Endothelial cell of hepatic sinusoid (primary cell): ENCODE measurements around the gene KRT4.

Experiments
- in situ Hi-C: cut with HindIII; loops from 2 replicates; pipeline ENCODE4 v1.10.0; 2017; ENCODE audit warnings: low sequenced_read_pairs

Gene KRT4

GRCh38 chr12:52837781-52838608, 24.1 kb upstream of the KRT4 start:
- in situ Hi-C loops, result no loop called here

GRCh38 chr12:52837413-52837741, 23.5 kb upstream of the KRT4 start:
- in situ Hi-C loops, result no loop called here

- in situ Hi-C loops, result no loop called here
Measured at GRCh38 chr12:52836491-52837412, 22.8 kb upstream of the KRT4 start.

DNA sequence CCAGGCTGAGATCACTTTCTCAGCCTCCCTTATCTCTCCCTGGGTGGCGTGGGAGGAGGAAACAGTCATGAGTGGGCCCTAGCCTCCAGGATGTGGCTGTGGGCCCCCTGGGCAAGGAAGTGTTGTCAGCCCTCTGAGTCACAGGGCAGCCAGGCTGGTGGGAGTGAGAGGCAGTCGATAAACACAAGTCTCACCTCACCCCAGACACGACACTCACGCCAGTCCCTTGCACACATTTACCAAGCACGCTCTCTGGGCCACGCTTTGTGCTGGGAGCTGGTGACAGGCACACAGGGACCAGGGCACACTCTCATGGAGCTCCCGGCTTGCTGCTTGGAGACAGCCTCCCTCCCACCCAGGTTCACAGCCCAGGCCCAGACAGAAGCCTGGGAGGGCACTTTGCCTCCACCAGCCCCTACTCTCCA, 22.1 kb upstream of the KRT4 start:
- in situ Hi-C loops, result no loop called here

GRCh38 chr12:52835271-52836041, 21.5 kb upstream of the KRT4 start:
- in situ Hi-C loops, result no loop called here

- in situ Hi-C loops, result no loop called here
Measured at GRCh38 chr12:52834727-52835001, 20.7 kb upstream of the KRT4 start.

DNA sequence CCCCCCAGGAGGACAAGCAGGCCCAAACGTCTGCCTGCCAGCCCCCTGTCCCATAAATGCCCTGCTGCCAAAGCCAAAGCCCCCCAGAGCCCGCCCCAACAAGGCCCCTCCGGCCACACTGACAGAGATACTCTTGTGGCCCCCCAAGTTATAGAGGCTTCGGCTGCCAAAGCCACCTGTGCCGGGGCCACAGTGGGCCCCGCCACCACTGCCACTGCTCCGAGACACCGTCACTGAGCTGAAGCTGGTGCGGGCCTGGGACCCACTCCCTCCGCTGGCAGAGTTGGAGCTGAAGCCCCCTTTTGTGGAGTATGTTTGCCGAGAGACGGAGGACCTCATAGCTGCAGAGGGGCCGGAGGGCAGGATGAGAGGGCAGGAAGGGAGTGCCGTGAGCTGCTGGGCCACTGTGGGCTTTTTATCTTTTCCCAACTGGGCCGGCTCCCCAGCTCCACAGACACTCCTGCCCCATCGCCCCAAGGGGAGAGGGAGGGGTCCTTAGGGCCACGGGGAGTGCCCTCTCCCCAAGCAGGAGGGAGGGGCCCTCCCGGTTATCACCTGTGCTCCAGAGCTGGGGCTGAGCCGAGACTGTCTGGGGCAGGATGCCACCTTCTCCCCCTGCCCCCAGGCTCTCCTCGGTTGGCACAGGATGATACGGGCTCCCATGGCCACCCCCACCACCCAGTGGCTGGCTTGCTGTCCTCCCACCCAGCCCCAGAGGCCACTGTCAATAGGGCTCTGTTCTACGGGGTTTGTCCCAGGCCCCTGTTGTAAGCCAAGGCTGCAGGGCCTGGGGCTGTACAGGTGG, 20.2 kb upstream of the KRT4 start, which contains the start of gene KRT79:
KRT79 (minus strand) TSS at position 390 of the 805 bp plus-strand sequence; CDS start at position 339, 51 bp downstream.
- in situ Hi-C loops, result no loop called here

GRCh38 chr12:52832985-52833905, 19.3 kb upstream of the KRT4 start:
- in situ Hi-C loops, result no loop called here

GRCh38 chr12:52832451-52832850, 18.5 kb upstream of the KRT4 start:
- in situ Hi-C loops, result no loop called here

GRCh38 chr12:52831251-52831650, 17.3 kb upstream of the KRT4 start:
- in situ Hi-C loops, result no loop called here

DNA sequence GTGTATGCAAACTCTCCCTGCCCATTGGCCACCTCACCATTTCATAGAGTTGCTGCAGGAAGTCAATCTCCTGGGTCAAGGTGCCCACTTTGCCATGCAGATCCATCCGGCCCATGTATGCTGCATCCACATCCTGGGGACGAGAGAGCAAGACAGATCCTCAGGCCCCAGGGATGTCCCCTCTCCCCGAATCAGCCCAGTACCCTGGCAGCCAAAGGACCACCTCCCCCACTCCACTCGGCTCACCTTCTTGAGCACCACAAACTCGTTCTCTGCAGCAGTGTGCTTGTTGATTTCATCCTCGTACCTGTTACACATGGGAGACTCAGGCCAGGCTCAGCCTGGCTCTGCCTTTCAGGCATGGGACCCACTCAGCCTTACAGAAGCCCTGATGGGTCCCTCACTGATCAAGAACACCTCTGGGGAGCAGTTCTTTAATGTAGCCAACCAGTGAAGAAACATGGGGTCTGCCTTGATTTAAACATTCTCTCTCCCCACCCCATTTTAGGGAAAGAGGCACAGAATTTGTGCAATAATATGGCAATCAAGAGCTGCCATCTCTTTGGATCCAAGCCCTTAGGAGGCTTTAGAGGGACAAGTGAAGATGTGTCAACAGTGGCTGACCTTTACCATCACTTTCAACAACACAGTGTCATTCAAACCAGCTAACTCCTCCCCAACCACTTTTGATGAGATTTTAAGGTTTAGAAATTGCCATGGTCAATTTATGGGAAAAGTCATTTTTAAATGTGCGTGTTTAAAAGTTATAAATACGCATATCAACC, 16.3 kb upstream of the KRT4 start:
- in situ Hi-C loops, result no loop called here

GRCh38 chr12:52828591-52829021, 14.7 kb upstream of the KRT4 start:
- in situ Hi-C loops, result no loop called here

GRCh38 chr12:52828156-52828555, 14.2 kb upstream of the KRT4 start:
- in situ Hi-C loops, result no loop called here

- in situ Hi-C loops, result no loop called here
Measured at GRCh38 chr12:52827499-52828090, 13.7 kb upstream of the KRT4 start.

- in situ Hi-C loops, result no loop called here
Measured at GRCh38 chr12:52826611-52827498, 12.9 kb upstream of the KRT4 start.

DNA sequence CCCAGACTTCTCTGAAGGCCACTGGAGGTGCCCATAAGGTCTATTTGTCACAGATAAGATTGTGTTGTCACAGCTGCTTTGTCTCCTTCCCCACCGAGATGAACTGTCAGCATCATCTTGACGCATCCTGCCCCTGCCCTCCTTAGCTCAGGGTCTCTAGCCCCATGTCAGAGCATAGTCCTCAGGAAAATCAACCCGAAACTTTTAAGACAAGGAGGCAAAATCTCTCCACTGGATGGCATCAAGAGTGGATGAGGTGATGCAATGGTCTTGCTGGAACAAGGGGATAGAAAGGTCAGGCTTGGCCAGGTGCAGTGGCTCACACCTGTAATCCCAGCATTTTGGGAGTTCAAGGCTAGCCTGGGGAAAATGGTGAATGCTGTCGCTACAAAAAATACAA, 12.0 kb upstream of the KRT4 start:
- in situ Hi-C loops, result no loop called here

- in situ Hi-C loops, result loop anchor here (5.0 kb wide), 1 partner anchor 37 kb away; no protein-coding TSS in a partner anchor
Measured at GRCh38 chr12:52824741-52825410, 11.0 kb upstream of the KRT4 start.
